Mesendoderm (in vitro differentiated cells): ENCODE data around the gene DHX38.
"Not testable (repeated sequence)": the region's sequence is repeated elsewhere in the genome, so short reads cannot be mapped to it uniquely, and the experiment has no call there.

Experiments
- DNase-seq: peaks from one replicate; pipeline ENCODE4 v3.0.0; 2013
- H2AK5ac ChIP-seq: 2 replicates; pipeline ENCODE4 v1.6.1; 2013; ENCODE audit warnings: low read length, inconsistent platforms
- H2BK120ac ChIP-seq: 2 replicates; pipeline ENCODE4 v1.6.1; 2013; ENCODE audit warnings: low read depth, mild to moderate bottlenecking, low read length, moderate library complexity, mixed read lengths
- H2BK15ac ChIP-seq: replicated peaks from 2 replicates; pipeline ENCODE4 v1.6.1; 2013; ENCODE audit warnings: low read depth, mild to moderate bottlenecking, moderate library complexity
- H2BK5ac ChIP-seq: 2 replicates; pipeline ENCODE4 v1.6.1; 2013; ENCODE audit warnings: low read length, inconsistent platforms
- H3K18ac ChIP-seq: 2 replicates; pipeline ENCODE4 v1.6.1; 2013; ENCODE audit warnings: mild to moderate bottlenecking, low read length, mixed read lengths
- H3K23ac ChIP-seq: one replicate; pipeline ENCODE4 v1.6.1; 2013; ENCODE audit warnings: low read length
- H3K27ac ChIP-seq: 2 replicates; pipeline ENCODE4 v1.5.1; 2013; ENCODE audit warnings: low read depth, mild to moderate bottlenecking, inconsistent platforms, low read length, moderate library complexity
- H3K27me3 ChIP-seq: 2 replicates; pipeline ENCODE4 v1.6.1; 2013; ENCODE audit warnings: low read length, control low read depth, mild to moderate bottlenecking, inconsistent platforms; ENCODE audit not compliant: insufficient read depth, poor library complexity
- H3K36me3 ChIP-seq: 2 replicates; pipeline ENCODE4 v1.6.1; 2013; ENCODE audit warnings: low read length, inconsistent platforms; ENCODE audit not compliant: control insufficient read depth, insufficient read depth
- H3K4ac ChIP-seq: one replicate; pipeline ENCODE4 v1.6.1; 2013; ENCODE audit warnings: low read depth, mild to moderate bottlenecking, low read length, moderate library complexity
- H3K4me1 ChIP-seq: 2 replicates; pipeline ENCODE4 v1.6.1; 2013; ENCODE audit warnings: low read depth, low read length, inconsistent platforms; ENCODE audit not compliant: control insufficient read depth
- H3K4me2 ChIP-seq: 2 replicates; pipeline ENCODE4 v1.6.1; 2013; ENCODE audit warnings: low read length
- H3K4me3 ChIP-seq: 2 replicates; pipeline ENCODE4 v1.5.1; 2013; ENCODE audit warnings: mild to moderate bottlenecking, low read length
- H3K56ac ChIP-seq: one replicate; pipeline ENCODE4 v1.6.1; 2013; ENCODE audit warnings: low read length
- H3K79me1 ChIP-seq: 2 replicates; pipeline ENCODE4 v1.6.1; 2013; ENCODE audit warnings: low read length, inconsistent platforms
- H3K79me2 ChIP-seq: 2 replicates; pipeline ENCODE4 v1.6.1; 2013; ENCODE audit warnings: mild to moderate bottlenecking, low read length; ENCODE audit not compliant: control insufficient read depth, insufficient read depth
- H3K9ac ChIP-seq: 2 replicates; pipeline ENCODE4 v1.6.1; 2013; ENCODE audit warnings: low read length, inconsistent platforms
- H4K5ac ChIP-seq: one replicate; pipeline ENCODE4 v1.6.1; 2013; ENCODE audit warnings: low read length
- H4K8ac ChIP-seq: one replicate; pipeline ENCODE4 v1.6.1; 2013; ENCODE audit warnings: low read depth, mild to moderate bottlenecking, control low read depth, low read length, moderate library complexity
- WGBS: extraction: QIAGEN DNeasy Blood & Tissue Kit; methylation state at CpG from one replicate; pipeline ENCODE4 v1.1.7; 2013; ENCODE audit warnings: low lambda C conversion rate, missing lambda C conversion rate; ENCODE audit not compliant: insufficient coverage; ENCODE audit errors: extremely low coverage; 5-methylcytosine and 5-hydroxymethylcytosine counted together

The DHX38 gene

DNA sequence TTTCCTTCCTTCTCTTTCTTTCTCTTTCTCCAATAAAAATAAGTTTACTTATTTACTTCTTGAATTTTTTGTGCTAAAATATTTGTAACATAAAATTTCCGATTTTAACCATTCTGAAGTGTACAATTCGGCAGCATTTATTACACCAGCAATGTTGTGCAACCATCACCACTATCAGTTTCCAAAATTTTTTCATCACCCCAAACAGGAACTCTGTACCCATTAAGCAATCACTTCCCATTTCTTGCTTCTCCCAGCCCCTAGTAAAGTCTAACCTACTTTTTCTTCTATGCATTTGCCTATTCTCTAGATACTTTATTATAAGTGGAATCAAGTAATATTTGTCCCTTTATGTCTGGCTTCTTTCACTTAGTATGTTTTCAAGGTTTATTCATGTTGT lies 41.8 kb upstream of the DHX38 start:
- Histone ChIP-seq H2BK15ac (no peak overlapping the region), H3K4me2 (no peak overlapping the region), H3K4me1 (no peaks in the 10 kb centered on the region), H2BK120ac (no peak overlapping the region), H3K9ac (no peak overlapping the region), H3K56ac (no peak overlapping the region), H3K18ac (no peak overlapping the region), H3K36me3 (no peaks in the 10 kb centered on the region), H4K5ac (no peak overlapping the region), H3K23ac (no peak overlapping the region), H3K79me2 (no peaks in the 10 kb centered on the region), H4K8ac (no peak overlapping the region), H3K4ac (no peak overlapping the region), H3K4me3 (no peak overlapping the region), H3K27me3 (no peaks in the 10 kb centered on the region), H3K27ac (no peak overlapping the region), H2BK5ac (no peak overlapping the region), H3K79me1 (no peaks in the 10 kb centered on the region), H2AK5ac (no peak overlapping the region)
- no CpG with 5 or more reads among the region's 2 CpGs for WGBS
- no peak for DNase-seq

DNA sequence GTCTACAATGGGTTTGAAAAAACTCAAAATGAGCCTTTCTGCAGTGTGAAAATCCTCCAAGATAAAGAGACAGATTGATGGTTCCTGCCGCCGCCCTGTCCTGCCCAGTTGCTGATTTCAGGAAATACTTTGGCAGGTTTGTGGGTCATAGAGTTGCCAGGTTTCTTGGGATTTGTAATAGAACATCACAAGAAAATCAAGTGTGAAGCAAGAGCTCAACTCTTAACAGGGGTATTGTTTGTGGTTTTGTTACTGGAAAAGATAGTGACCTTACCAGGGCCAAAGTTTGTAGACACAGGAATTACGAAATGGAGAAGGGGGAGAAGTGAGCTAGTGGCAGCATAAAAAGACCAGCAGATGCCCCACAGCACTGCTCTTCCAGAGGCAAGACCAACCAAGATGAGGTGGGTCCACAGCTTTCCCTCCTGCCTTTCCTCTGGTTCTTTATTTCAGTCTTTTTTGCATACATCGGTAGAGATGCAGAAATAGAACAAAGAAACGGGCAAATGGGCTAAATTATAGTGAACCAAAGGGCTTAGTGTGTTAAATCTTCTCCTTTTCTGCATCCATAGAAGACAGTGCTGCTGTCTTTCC lies 39.3 kb upstream of the DHX38 start, which contains the start of gene HP:
HP (plus strand) TSS at position 252 of the 594 bp plus-strand sequence; CDS start at position 400, 148 bp downstream.
- H3K27ac ChIP-seq, H3K27me3 ChIP-seq, H3K4me2 ChIP-seq, H3K36me3 ChIP-seq, H2BK120ac ChIP-seq, H4K8ac ChIP-seq, H4K5ac ChIP-seq, H3K23ac ChIP-seq, H3K4me3 ChIP-seq, H2BK15ac ChIP-seq, H3K79me1 ChIP-seq, H3K18ac ChIP-seq, H2AK5ac ChIP-seq, H3K79me2 ChIP-seq, H3K9ac ChIP-seq, H3K4ac ChIP-seq, DNase-seq, H3K56ac ChIP-seq, H3K4me1 ChIP-seq, H2BK5ac ChIP-seq: not testable (repeated sequence)
- WGBS, result no CpG with 5 or more reads among the region's 5 CpGs

DNA sequence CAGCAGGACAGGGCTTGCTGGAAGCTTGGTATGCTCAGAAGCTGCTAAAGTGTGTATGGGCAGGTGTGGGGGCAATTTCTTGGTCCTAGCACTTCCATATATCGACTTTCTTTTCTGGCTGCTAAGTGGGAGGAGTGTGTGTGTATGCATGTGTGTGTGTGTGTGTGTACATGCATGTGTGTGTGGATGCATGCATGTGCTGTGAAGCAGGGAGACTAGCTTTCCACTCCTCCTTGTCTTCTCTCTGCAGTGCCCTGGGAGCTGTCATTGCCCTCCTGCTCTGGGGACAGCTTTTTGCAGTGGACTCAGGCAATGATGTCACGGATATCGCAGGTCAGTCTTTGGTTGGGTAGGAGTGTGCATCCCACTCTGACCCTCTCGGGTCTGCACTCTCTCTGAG lies 37.7 kb upstream of the DHX38 start:
- Histone ChIP-seq H3K4me3 (no peak overlapping the region), H3K27me3 (no peaks in the 10 kb centered on the region), H2BK120ac (no peak overlapping the region), H2AK5ac (no peak overlapping the region), H3K56ac (no peak overlapping the region), H3K4me1 (no peaks in the 10 kb centered on the region), H3K18ac (no peak overlapping the region), H3K4me2 (no peak overlapping the region), H3K36me3 (no peaks in the 10 kb centered on the region), H3K23ac (no peak overlapping the region), H4K5ac (no peak overlapping the region), H3K4ac (no peak overlapping the region), H4K8ac (no peak overlapping the region), H2BK15ac (no peak overlapping the region), H3K79me2 (no peaks in the 10 kb centered on the region), H3K79me1 (no peaks in the 10 kb centered on the region), H3K27ac (no peak overlapping the region), H3K9ac (no peak overlapping the region), H2BK5ac (no peak overlapping the region)
- DNase-seq, result no peak
- no CpG with 5 or more reads among the region's 4 CpGs for WGBS

DNA sequence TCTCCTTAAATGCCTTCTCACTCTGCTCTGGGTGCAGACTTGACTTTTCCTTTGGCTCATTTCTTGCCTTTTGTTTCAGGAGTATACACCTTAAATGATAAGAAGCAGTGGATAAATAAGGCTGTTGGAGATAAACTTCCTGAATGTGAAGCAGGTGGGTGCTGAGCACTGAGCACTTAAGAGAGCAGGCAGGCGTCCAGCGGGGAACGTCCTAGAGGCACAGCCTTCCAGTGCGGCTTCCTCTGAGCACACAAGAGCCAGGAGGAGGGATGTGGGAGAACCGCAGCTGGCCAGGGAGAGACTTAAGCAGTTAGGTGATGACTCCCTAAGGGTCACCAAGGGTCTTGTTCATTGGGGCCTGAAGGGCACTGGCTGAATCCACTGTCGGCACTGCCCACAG lies 36.3 kb upstream of the DHX38 start:
- H3K4me3 ChIP-seq, H3K79me1 ChIP-seq, H2BK15ac ChIP-seq, H3K4me1 ChIP-seq, DNase-seq, H3K79me2 ChIP-seq, H3K27ac ChIP-seq, H3K4me2 ChIP-seq, H3K23ac ChIP-seq, H3K9ac ChIP-seq, H3K56ac ChIP-seq, H4K5ac ChIP-seq, H4K8ac ChIP-seq, H3K27me3 ChIP-seq, H2AK5ac ChIP-seq, H3K18ac ChIP-seq, H3K4ac ChIP-seq, H3K36me3 ChIP-seq, H2BK120ac ChIP-seq, H2BK5ac ChIP-seq: not testable (repeated sequence)
- no CpG with 5 or more reads among the region's 6 CpGs for WGBS

DNA sequence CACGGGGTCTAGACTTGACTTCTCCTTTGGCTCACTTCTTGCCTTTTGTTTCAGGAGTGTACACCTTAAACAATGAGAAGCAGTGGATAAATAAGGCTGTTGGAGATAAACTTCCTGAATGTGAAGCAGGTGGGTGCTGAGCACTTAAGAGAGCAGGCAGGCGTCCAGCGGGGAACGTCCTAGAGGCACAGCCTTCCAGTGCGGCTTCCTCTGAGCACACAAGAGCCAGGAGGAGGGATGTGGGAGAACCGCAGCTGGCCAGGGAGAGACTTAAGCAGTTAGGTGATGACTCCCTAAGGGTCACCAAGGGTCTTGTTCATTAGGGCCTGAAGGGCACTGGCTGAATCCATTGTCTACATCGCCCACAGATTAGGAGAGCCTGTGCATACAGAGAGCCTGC lies 34.6 kb upstream of the DHX38 start:
- H4K8ac ChIP-seq, H3K9ac ChIP-seq, H3K18ac ChIP-seq, H3K27ac ChIP-seq, H2BK120ac ChIP-seq, H3K4me2 ChIP-seq, H2BK15ac ChIP-seq, H3K4ac ChIP-seq, H3K4me3 ChIP-seq, H3K36me3 ChIP-seq, H4K5ac ChIP-seq, H3K79me2 ChIP-seq, DNase-seq, H3K56ac ChIP-seq, H3K27me3 ChIP-seq, H3K4me1 ChIP-seq, H3K23ac ChIP-seq, H2AK5ac ChIP-seq, H3K79me1 ChIP-seq, H2BK5ac ChIP-seq: not testable (repeated sequence)
- no CpG with 5 or more reads among the region's 7 CpGs for WGBS

DNA sequence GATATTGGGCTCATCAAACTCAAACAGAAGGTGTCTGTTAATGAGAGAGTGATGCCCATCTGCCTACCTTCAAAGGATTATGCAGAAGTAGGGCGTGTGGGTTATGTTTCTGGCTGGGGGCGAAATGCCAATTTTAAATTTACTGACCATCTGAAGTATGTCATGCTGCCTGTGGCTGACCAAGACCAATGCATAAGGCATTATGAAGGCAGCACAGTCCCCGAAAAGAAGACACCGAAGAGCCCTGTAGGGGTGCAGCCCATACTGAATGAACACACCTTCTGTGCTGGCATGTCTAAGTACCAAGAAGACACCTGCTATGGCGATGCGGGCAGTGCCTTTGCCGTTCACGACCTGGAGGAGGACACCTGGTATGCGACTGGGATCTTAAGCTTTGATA lies 33.2 kb upstream of the DHX38 start:
- no peak overlapping the region for H3K27ac ChIP-seq
- H3K4ac ChIP-seq, result no peak overlapping the region
- no peak overlapping the region for H2AK5ac ChIP-seq
- no peak overlapping the region for H4K8ac ChIP-seq
- H3K36me3 ChIP-seq, result no peaks in the 10 kb centered on the region
- peak overlapping the region; percentile 9 for H3K23ac ChIP-seq
- H3K27me3 ChIP-seq, result no peaks in the 10 kb centered on the region
- no peak overlapping the region for H3K18ac ChIP-seq
- H3K9ac ChIP-seq, result no peak overlapping the region
- no peaks in the 10 kb centered on the region for H3K4me1 ChIP-seq
- no CpG with 5 or more reads among the region's 9 CpGs for WGBS
- H3K79me2 ChIP-seq, result no peaks in the 10 kb centered on the region
- no peak overlapping the region for H2BK5ac ChIP-seq
- no peak overlapping the region for H2BK120ac ChIP-seq
- no peak overlapping the region for H3K56ac ChIP-seq
- H2BK15ac ChIP-seq, result no peak overlapping the region
- H4K5ac ChIP-seq, result no peak overlapping the region
- H3K4me2 ChIP-seq, result no peak overlapping the region
- no peaks in the 10 kb centered on the region for H3K79me1 ChIP-seq
- no peak overlapping the region for H3K4me3 ChIP-seq
- DNase-seq, result no peak
